GM18873 (cell line): Measurements from ENCODE around the gene SLC22A7.
A peak's percentile ranks its signal among the peaks of the same experiment; 100 is the strongest.
"Not testable (repeated sequence)": the region's sequence is repeated elsewhere in the genome, so short reads cannot be mapped to it uniquely, and the experiment has no call there.

Experiments used
- ATAC-seq: cut with Tn5 transposase; IDR thresholded peaks from one replicate; pipeline ENCODE4 v1.9.1; 2021; ENCODE audit warnings: mild to moderate bottlenecking, moderate library complexity, moderate number of reproducible peaks; ENCODE audit not compliant: unreplicated experiment, low FRiP score

Gene SLC22A7

DNA sequence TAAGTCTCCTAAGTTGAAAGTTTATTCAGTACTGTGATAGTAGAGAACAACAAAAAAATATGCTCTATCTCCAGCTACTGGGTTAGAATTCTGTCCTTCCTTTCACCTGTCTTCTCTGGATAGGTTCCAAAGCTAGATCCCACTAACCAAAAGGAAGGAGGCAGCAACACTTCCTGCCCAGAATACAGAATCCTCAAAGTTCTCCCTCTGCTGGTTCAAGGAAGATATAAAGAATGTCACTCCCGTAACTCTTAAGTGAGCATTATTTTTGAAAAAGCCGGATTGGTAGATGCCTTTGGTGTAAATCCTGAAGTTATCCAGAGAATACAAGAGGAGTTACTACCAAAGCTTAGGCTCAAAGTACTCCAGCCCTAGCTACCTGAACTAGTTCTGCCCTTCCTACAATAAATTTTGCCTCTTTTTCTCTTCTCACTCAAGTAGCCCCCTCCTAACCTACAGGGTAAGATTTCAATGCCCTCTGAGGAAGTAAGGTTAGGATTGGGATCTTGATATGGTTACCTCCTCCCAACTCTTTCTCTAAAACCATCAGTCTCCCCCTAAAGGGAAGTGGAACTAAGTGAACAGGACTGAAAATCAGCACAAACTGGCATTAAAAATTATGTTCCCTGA is 36.5 kb downstream of the SLC22A7 start:
- ATAC-seq = no peak

DNA sequence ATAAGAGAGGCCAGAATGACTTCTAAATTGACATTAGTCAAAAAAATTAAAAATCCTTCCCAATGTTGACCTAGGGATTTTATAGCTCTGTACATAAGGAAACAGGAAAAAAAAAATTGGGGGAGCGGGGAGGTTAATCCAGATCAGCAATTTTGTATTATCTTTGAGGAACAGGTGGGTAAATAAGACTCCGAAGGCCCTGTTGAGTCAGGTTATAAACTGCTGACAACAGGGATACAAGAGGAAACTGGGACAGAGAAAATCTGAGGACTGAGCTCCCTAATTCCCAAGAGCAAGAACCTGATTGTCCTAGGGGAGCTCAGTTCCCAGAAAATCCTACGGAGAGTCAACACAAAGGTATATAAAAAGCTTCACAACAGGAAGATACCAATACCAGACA is 37.4 kb downstream of the SLC22A7 start:
- ATAC-seq = no peak

DNA sequence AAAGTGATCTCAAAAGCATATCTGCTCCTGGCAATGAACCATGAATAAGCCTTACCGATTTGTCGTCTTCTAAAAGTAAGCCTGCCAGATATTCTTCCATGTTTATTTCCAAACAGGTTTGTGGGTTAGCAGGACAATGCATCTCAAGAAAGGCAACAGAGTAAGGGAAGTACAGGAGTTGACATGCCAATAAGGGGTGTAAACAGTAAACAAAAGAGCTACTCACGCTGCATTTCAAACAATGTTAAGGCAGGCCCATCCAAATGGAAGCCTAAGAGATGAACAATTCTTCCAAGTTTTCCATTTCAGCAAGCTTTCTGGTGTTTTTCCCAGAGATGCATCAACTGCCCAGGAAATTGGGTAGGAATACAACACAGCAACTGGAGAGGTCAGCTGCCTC is 38.3 kb downstream of the SLC22A7 start:
- no peak for ATAC-seq

DNA sequence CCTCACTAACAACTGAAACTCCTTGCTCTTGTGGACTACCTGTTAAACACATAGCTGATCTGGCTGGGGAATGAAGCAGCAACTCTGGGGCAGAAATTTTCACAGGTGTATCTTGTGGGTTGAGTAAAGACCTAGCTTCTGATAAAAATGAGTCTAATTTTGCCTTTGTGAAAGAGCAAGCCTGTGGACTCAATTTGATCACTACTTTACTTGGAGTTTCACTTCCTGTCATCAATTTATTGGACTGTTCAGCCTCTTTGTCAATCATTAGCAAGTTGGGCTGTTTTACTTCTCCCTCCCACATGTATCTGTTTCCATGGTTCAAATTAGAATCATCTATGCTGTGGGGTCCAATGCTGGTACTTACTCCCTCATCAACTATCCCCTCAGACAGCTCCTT is 40.2 kb downstream of the SLC22A7 start:
- no peak for ATAC-seq

DNA sequence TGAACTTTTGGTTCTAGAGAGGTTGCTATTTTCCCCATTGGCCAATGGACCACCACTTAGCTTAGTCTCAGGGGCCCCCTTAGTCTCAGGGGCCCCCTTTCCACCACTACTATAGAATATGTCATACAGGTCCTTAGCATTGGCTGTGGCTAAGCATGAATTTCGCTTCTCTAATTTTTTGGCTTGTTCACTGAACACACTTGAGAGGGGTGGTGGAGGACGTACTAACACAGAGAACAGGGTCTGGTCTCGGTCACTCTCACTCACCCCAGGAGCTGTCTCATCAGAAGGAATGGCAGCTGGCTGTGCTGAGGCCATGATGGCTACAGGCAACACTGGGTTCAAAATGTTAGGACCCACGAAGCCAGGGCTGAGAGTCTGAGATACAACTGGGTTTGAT is 41.1 kb downstream of the SLC22A7 start:
- ATAC-seq = peak; percentile 64

DNA sequence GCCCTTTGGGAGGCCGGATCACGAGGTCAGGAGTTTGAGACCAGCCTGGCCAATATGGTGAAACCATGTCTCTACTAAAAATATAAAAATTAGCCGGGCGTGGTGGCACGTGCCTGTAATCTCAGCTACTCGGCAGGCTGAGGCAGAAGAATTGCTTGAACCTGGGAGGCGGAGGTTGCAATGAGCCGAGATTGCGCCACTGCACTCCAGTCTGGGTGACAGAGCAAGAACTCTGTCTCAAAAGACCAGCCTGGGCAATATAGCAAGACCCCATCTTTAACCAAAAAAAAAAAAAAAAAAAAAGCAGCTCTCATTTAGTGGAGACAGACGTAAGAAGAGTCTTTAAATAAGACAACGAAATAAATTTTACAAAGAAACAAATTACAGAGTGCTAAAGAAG is 48.2 kb downstream of the SLC22A7 start:
- ATAC-seq = not testable (repeated sequence)

DNA sequence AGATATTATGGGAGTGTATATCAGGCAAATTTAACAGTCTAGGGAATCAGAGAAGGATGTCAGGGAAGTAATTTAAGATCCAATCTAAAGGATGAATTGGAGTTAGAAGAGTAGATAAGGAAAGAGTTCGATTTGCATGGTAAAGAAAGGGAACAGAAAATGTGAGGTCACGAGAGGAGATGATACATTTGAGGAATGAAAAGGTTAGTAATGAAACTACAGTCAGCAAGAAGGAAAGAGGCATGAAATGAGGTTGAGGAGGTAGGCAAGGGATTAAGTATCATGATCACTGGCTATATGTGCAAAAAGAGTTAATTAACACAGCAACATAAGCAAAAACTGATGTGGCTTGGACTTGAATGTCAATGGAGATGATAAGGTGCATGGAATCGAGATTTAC is 49.0 kb downstream of the SLC22A7 start:
- ATAC-seq = no peak

DNA sequence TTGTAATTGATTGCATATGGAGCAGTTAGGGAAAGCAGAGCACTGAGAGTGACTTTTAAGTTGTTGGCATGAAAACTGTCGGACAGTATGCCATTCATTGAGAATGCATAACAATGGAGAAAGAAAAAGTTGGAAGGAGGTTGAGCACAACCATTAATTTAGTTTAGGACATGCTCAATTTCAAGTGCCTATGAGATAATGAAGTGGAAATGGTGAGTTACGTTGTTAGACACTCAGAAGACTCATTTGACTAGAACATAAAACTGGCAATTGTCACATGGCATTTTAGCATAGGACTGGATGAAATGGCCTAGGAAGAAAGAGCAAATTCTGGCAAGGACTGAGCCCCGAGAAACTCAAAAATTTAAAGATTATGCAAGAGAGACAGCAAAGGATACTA is 49.4 kb downstream of the SLC22A7 start:
- ATAC-seq = no peak

DNA sequence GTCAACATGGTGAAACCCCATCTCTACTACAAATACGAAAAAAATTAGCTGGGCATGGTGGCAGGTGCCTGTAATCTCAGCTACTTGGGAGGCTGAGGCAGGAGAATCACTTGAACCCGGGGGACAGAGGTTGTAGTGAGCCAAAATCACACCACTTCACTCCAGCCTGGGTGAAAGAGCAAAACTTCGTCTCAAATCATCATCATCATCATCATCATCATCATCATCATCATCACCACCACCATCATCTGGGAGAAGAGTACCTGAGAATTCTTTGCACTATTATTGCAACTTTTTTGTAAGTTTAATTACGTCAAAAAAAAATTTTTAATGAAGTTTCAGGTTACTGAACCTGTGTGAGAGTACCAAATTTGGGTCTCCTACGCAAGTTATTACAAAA is 53.9 kb downstream of the SLC22A7 start:
- not testable (repeated sequence) for ATAC-seq
